HG03095 (cell line): ENCODE data around the gene FSTL5.

Experiments used
- ATAC-seq: cut with Tn5 transposase; IDR thresholded peaks from one replicate; pipeline ENCODE4 v1.9.1; 2021; ENCODE audit warnings: moderate library complexity; ENCODE audit not compliant: unreplicated experiment

Gene FSTL5

GRCh38 chr4:161595230-161595771 lies 568.5 kb downstream of the FSTL5 start:
- ATAC-seq, result no peak

GRCh38 chr4:161585011-161585410 lies 578.8 kb downstream of the FSTL5 start:
- no peak for ATAC-seq

GRCh38 chr4:161583549-161583948 lies 580.3 kb downstream of the FSTL5 start:
- no peak for ATAC-seq

GRCh38 chr4:161581262-161582230 lies 582.3 kb downstream of the FSTL5 start:
- ATAC-seq, result peak; percentile 52

GRCh38 chr4:161577579-161578301 lies 586.1 kb downstream of the FSTL5 start:
- ATAC-seq, result no peak

- ATAC-seq, result no peak
These were observed 590.0 kb downstream of the FSTL5 start for GRCh38 chr4:161573836-161574235.

- ATAC-seq, result no peak
These were observed 599.5 kb downstream of the FSTL5 start for GRCh38 chr4:161564230-161564834.

- peak; percentile 81 for ATAC-seq
These were observed 607.8 kb downstream of the FSTL5 start for GRCh38 chr4:161555689-161556660.

- ATAC-seq, result peak; percentile 37
These were observed 609.3 kb downstream of the FSTL5 start for GRCh38 chr4:161554372-161554990.

- ATAC-seq, result no peak
These were observed 616.9 kb downstream of the FSTL5 start for GRCh38 chr4:161546902-161547301.

GRCh38 chr4:161540265-161540664 lies 623.5 kb downstream of the FSTL5 start:
- ATAC-seq, result no peak

- ATAC-seq, result no peak
These were observed 624.9 kb downstream of the FSTL5 start for GRCh38 chr4:161538941-161539340.

GRCh38 chr4:161530710-161531109 lies 633.1 kb downstream of the FSTL5 start:
- no peak for ATAC-seq

GRCh38 chr4:161525121-161525520 lies 638.7 kb downstream of the FSTL5 start:
- ATAC-seq, result no peak

- no peak for ATAC-seq
These were observed 641.8 kb downstream of the FSTL5 start for GRCh38 chr4:161522031-161522430.

- no peak for ATAC-seq
These were observed 644.2 kb downstream of the FSTL5 start for GRCh38 chr4:161519611-161520010.

GRCh38 chr4:161517941-161518340 lies 645.9 kb downstream of the FSTL5 start:
- no peak for ATAC-seq

GRCh38 chr4:161505141-161505540 lies 658.7 kb downstream of the FSTL5 start:
- no peak for ATAC-seq

GRCh38 chr4:161498155-161498554 lies 665.6 kb downstream of the FSTL5 start:
- ATAC-seq, result no peak

- ATAC-seq, result no peak
These were observed 677.3 kb downstream of the FSTL5 start for GRCh38 chr4:161486461-161486860.
